MM.1S (cell line): ENCODE measurements around the gene SLC36A4.
A peak's percentile ranks its signal among the peaks of the same experiment; 100 is the strongest.

ENCODE experiments used
- CTCF ChIP-seq: fragments of 300-600 bp; sonication (generic); IDR thresholded peaks from 2 replicates; pipeline ENCODE4 v1.5.1; 2016; ENCODE audit warnings: antibody characterized with exemption, low read length, mixed read lengths
- EZH2 ChIP-seq: fragments of 300-600 bp; sonication (generic); optimal IDR thresholded peaks from 2 replicates; pipeline ENCODE3; 2017; ENCODE audit warnings: low read depth, mild to moderate bottlenecking, antibody characterized with exemption, low read length, mixed read lengths
- EZH2phosphoT487 ChIP-seq: fragments of 300-600 bp; sonication (generic); IDR thresholded peaks from 2 replicates; pipeline ENCODE4 v1.6.1; 2018; ENCODE audit warnings: antibody characterized with exemption, low read length

GRCh38 chr11:93196816-93197379 is 893 bp downstream of the SLC36A4 start:
- no peak for TF ChIP-seq EZH2
- no peak for TF ChIP-seq EZH2phosphoT487
- peak; percentile 36 for TF ChIP-seq CTCF
